RCC 7860 (cell line): Measurements from ENCODE around the gene KLHL18.
A peak's percentile ranks its signal among the peaks of the same experiment; 100 is the strongest.

Experiments
- DNase-seq: peaks from one replicate; pipeline ENCODE4 v3.0.0-alpha.2; 2015; ENCODE audit warnings: low spot score
- FAIRE-seq: peaks from 2 replicates; lab custom pipeline; 2012; peaks lifted over from hg19 to GRCh38; lab: Jason Lieb, UNC

Gene KLHL18

DNA sequence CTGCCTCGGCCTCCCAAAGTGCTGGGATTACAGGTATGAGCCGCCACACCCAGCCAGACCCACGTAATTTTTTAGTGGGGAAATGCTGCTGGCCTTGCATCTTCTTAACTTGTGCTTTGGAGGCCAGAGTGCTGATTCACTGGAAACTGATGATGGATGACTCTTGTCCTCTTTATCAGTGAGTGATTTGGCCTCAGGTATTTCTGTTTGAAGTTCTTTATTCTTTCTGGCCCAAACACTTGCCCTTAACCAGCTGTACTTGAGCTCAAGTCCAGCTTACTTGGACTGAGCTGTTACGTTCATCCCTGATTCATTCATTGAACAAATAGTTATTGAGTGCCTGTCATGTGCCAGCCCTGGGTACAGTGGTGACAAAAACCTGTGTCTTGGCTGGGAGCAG lies 102.3 kb downstream of the KLHL18 start:
- DNase-seq (peak; percentile 20), FAIRE-seq (no peak)

DNA sequence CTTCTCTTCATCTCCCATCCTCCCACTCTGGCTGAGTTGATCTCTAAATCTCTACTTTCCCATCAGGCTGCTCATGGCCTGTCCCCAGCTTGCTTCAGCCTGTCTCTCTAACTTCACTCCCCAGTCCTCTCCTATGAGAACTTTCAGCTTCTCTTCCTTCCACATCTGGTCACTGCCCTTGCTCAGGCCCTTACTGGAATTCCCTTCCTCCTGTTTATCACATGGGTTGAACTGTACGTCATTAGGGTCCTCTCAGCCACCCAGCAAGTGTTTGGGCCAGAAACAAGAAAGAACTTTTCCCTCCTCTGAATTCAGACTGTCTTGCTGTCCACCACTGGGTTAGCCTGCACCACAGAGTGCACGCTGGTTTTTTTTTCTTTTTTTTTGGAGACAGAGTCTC lies 103.1 kb downstream of the KLHL18 start:
- FAIRE-seq (no peak), DNase-seq (no peak)

DNA sequence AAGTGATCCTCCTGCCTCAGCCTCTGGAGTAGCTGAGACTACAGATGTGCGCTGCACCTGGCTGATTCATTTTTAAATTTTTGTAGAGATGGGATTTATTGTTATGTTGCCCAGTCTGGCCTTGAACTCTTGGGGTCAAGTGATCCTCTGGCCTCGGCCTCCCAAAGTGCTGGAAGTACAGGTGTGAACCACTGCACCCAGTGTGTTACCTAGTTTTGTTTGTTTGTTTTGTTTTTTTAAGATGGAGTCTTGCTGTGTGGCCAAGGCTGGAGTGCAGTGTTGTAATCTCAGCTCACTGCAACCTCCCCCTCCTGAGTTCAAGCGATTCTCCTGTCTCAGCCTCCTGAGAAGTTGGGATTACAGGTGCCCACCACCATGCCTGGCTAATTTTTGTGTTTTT lies 110.2 kb downstream of the KLHL18 start:
- no peak for DNase-seq
- FAIRE-seq: no peak

DNA sequence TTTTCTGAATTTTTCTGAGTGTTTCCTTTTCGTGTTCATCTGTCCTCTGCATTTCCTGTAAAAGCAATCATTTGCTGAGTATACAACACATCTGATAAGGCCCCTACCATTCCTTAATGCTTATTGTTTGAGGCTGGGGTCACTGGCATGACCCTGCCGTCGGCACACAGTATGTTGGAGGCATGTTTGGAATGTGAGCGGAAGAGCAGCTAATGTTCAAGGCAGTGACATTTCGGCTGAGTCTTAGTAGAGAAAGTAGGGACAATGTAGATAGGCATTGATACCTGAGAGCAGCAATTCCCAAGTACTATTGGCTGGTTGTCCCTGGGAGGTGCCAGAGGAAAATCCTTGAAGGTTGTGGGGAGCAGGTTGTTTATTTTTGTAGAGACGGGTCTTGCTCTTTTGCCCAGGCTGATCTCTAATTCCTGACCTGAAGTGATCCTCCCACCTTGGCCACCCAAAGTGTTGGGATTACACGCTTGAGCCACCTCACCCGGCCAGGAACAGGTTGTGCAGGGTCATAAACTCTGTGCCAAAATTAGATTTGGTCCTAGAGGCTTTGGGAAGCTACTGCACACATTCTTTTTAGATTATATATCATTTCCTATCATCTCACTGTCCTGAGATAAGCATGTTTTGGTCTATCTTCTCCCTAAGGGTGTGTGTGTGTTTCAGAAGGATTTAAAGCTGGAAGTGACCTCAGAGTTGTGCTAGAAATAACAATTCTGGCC lies 111.6 kb downstream of the KLHL18 start:
- no peak for DNase-seq

DNA sequence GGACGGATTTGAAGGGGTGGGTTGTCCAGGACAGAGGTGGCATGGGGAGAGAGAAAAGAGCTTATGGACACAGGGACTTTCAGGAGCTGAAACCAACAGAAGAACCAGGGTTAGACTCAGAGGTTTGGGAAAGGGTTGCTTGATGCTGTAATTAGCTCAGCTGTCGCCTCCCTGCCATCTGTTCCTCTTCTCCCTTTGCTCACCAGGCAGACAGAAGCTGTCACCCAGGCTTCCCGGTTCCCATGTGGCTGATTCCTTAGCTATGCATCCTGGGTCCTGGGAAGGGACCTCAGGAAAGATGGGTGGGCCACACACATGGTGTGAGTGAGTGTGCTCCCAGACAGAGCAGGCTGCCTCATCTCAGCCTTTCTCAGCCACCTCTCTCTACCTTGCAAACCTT lies 112.1 kb downstream of the KLHL18 start:
- no peak for FAIRE-seq
- DNase-seq: no peak

More for the DNA sequence above, 111.6 kb downstream of the KLHL18 start:
- no peak for FAIRE-seq
